DMS53 (cell line): ENCODE measurements around the gene VAC14.

Experiments
- DNase-seq: peaks from one replicate; lab custom pipeline; 2025; lab: John Stamatoyannopoulos, UW

Gene VAC14

DNA sequence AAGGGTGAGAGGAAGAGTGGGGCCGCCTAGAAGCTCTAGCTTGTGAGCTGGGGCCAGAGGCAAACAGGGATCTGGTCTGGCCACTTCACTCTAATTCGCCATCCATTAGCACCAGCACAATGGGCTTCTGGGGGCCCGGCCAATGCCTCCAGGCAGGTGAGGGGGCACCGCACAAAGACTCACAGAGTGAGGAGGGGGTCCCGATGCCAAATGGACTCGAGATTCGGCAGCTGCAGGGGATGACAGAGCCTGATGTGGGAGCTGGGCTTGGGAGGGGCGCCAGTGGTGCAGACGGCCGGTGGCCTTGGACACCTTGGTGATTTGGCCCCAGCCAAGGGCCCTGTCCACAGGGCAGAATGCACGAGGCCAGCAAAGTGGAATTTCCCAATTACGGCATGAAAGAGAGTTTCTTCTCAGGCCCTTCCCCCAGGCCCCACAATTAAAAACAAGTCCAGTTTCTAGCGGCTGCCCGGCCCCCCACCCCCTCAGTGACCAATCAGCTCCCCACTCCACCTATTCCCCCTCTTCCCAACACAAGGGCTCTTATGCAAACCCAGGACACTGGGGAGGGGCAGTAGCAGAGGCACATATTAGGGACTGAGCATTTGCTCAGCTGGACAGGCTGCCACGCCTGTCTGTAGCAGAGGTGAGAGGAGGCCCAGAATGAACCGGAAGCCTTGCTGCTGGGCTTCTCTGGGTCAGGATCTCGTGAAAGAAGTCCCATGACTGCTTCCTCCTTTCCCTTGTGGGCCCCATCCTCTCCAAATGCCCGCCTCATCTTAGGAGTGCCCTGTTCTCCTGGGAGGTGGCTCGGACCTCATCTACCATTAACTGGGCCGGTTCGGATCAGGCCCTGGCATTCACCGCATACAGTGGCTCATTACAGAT, 75.7 kb downstream of the VAC14 start:
- DNase-seq: no peak

GRCh38 chr16:70724146-70725023, 76.6 kb downstream of the VAC14 start:
- DNase-seq: no peak

DNA sequence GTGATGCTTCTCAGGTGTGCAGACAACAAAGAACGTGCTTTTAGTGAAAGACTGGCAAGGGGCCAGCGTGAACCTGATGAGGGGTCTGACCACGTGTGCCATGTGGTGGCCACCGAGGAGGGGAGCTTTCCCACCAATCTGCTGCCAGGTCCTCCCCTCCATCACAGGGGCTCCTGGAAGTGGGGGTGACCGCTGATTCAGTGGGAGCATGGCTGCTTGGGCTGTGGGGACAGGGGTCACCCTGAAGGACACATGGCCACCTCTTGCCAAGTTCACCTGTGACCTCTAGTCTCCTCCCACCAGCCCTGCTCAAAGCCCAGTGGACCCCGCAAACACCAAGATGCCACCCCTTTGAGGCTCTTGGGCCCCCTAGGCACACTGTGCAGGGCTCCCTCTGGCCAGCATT, 77.2 kb downstream of the VAC14 start:
- DNase-seq: no peak

- no peak for DNase-seq
Observed at GRCh38 chr16:70721202-70721963, 79.6 kb downstream of the VAC14 start.

- no peak for DNase-seq
Observed at GRCh38 chr16:70720425-70721201, 80.3 kb downstream of the VAC14 start.

GRCh38 chr16:70717065-70717464, 83.9 kb downstream of the VAC14 start:
- no peak for DNase-seq

GRCh38 chr16:70715860-70716357, 85.0 kb downstream of the VAC14 start:
- DNase-seq: no peak

DNA sequence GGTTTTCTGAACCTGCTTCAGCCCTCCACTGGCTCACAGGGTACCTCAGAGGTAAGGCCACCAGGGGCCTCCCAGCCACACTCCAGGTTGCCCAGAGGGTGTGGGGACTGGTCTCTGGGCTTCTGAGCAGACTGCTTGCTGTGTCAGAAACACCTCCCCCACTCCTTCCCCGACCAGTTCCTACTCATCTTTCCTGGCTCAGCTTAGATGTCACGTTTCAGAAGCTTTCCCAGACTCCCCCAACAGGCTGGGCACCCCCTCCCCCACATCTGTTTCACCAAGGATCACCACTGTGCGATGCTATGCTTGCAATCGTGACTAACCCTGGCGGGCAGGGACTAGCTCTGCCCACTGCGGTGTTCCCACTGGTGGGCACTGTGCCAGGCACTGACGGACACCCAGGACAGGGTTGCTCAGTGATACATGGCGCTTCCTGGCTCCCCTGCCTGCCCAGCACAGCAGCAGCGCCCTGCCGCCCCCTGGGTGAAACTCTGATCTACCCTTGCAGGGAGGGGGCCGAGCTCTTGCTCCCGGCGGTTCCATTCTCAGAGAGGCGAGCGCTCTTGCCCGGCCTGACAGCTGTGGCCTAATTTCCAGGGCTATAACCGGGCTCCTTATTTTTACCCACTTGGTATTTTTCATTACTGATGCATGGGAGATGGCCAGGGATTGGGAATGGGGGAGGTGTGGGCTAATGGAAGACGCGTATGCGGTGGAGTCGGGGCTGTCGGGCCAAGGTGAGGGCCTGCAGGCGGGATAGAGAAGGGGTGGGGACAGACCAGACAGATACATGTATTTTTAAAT, 85.7 kb downstream of the VAC14 start:
- no peak for DNase-seq

GRCh38 chr16:70714581-70715054, 86.3 kb downstream of the VAC14 start:
- DNase-seq: no peak

DNA sequence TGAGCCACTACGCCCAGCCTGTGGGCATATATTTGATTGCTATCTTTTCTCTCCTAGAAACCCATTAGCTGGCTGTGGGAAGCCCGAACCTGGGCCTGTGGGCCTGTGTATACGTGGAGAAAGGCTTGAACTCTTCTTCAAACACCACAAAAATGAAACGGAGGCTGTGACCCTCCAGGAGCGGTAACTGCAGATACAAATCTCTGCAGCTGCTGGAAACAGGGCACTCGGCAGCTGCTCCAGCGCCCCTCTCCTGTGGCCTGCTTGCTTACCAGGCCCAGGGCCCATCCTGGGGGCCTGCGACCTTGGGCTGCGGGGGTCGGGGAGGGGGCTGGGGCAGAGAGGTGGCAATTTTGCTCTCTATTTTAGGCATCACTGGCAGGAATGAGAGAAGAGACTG, 87.1 kb downstream of the VAC14 start:
- no peak for DNase-seq

DNA sequence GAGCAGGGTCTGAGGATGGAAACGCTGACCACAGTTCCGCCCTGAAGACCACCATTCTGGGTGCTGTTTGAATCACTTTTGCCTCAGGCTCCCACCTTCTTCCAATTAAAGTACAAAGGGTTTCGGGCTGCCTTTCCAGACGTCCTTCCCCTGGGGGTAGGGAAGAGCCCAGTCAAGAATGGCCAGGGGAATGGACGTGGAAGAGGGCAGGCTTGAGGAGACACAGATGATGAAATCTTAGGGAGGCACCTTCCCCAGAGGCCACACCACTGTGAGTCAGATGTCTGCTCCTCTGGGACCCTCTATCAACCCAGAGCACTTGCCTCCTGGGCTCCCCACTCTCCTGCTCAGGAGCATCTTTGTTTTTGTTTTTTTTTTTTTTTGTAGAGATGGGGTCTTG, 87.6 kb downstream of the VAC14 start:
- no peak for DNase-seq

DNA sequence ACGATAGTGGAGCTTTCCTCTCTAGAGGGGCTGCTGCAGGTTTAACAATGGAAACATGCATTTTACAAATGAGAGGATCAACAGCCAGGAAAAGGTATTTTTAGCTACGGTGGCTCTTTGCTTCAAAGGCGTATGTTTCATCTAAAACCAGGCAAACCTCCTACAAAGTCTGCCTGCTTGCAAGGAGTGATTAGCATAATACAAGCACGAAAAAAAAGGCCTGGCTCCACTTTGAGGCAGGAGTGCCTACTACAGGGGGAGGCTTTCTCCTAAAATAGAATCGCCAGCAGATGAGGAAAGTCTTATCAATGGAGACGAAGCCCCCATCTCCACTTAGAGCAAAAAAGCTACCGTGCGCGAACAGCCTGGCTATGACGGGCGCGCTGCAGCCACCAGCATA, 88.0 kb downstream of the VAC14 start:
- no peak for DNase-seq

GRCh38 chr16:70712359-70712758, 88.6 kb downstream of the VAC14 start:
- no peak for DNase-seq

DNA sequence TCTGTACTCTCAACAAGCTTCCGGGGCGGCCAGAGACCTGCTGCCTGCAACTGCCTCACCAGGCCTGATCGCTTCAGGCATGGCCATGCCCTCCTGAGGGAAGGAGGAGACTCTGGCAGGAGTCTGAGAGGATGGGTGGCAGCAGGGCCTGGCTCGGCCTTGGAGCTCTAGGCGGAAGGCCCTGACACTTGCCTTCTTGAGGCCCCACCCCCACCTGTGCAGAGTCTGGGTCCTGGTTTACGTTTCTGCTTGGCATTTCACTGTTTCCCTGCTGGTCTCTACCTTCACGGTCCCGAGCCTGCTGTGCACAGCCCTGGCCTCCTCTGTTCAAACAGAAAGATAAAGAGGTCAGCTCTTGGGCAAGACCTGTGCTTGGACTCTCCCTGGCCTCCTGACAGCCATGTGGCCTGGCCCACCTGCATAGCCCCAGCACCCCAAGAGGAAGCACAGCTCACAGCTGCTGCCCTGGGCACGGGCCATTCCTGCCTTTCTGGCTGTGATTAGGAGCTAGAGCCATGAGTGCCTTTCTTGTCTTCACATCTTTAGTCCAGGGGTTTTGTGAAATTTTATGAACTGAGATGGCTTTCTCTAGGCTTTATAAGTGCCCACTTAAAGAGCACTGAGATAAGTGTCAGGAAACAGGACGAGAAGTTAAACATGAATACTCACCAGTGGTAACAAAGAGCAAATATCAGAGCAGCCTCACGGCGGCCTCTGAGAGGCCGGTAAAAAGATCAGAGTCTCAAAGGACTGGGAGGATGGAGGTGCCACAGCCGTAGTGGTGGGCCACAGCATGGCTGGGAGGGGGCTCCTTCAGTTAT, 89.5 kb downstream of the VAC14 start:
- no peak for DNase-seq

GRCh38 chr16:70710422-70711210, 90.3 kb downstream of the VAC14 start:
- no peak for DNase-seq

DNA sequence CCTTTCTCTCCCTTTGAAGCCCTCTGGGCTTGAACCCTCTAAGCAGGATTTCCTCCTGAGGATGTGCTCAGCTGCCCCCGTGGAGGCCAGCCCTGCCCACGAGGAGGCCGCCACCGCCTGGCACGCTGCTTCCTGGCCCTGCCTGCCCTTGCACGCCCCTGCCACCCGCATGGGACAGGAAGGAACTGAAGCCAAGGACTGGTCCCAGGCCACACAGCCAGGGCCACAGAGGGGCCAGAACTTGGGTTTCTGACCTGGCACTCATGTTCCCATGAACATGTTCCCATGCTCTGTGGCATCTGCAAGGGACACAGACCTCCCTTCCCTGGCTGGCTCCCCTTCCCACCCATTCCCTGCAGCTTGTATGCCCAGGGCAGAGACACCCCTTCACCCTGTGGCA, 91.0 kb downstream of the VAC14 start:
- no peak for DNase-seq

DNA sequence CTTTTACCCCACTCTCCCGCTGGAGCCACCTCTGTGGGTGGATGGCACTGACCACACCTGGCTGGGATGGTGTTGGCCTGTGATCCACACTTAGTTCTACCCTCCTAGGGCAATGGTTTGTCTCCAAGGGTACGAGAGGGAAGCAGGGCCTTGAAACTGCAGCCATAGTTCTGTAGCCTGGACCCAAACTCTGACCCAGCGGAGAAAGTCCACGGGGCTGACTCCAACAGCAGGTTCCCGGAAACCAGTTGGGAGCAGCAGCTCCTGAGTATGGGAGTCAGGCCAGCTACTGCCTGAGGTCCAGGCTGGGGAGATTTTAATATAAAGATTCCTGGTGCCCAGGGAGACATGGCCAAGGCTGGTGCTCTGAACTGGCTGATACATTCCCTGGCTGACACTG, 91.5 kb downstream of the VAC14 start:
- no peak for DNase-seq

DNA sequence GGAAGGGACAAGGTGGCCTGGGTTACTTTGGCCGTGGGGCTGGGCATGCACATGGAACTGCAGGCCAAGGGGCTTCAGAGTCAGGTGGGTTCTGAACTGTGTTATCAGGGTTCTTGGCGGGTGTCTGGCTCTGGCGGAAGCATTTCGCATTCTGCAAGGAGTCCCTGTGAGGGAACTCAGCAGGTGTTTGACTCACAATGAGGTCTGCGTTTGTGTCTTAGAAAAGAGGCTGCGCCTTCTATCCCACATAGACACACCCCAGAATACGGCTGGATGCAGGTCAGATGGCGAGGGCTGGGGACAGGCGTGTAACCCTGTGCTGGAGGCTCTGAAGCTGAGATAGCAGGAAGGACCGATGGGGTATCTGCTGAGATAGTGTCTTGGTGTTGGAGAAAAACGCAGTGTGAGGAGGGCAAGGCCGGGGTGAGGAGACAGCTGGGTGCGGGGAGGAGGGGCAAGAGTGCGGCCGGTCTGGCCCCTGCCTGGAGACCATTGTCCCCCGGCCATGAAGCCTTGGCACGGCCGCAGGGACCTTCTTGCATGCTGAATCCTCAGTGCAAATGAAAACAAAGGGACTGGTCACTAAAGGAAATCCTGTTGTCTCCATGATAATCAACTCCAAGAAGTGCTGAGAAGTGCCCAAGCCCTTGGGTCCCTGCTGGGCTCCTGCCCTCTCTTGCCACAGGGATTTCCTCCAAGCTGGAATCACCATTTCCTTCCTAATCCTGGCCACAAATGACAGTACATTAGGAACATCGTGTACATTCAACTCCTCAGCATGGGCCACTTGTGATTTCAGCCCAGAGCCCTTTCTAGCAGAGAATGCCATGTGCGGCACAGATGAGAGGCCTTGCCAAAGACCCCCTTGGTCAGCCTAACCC, 92.4 kb downstream of the VAC14 start:
- no peak for DNase-seq
